Measurements from ENCODE around the gene QKI.
"Not testable (repeated sequence)": the region's sequence is repeated elsewhere in the genome, so short reads cannot be mapped to it uniquely, and the experiment has no call there.

QKI gene

GRCh38 chr6:163376187-163376586 is 38.3 kb upstream of the QKI start:
- Histone ChIP-seq H3K9me3 (ENCODE audit: severe bottlenecking) (no peaks in the 10 kb centered on the region), H3K27me3 (ENCODE audit: insufficient read depth, poor library complexity, severe bottlenecking) (no peaks in the 10 kb centered on the region), H3K36me3 (ENCODE audit: low read depth) (no peaks in the 10 kb centered on the region), H3K4me3 (ENCODE audit: severe bottlenecking) (no peak overlapping the region), H3K27ac (ENCODE audit: poor library complexity, severe bottlenecking) (no peak overlapping the region), H3K4me1 (ENCODE audit: insufficient read depth, poor library complexity, severe bottlenecking) (no peaks in the 10 kb centered on the region)
- DNase-seq (ENCODE audit: low spot score) (no peak), ATAC-seq (ENCODE audit: low read depth) (no peak)
- no peak for TF ChIP-seq CTCF (IDR thresholded peaks at IDR 0.05; ENCODE audit: poor library complexity, severe bottlenecking)

- Histone ChIP-seq H3K9me3 (ENCODE audit: severe bottlenecking) (no peaks in the 10 kb centered on the region), H3K4me1 (ENCODE audit: insufficient read depth, poor library complexity, severe bottlenecking) (no peaks in the 10 kb centered on the region), H3K36me3 (ENCODE audit: low read depth) (no peaks in the 10 kb centered on the region), H3K27me3 (ENCODE audit: insufficient read depth, poor library complexity, severe bottlenecking) (no peaks in the 10 kb centered on the region), H3K27ac (ENCODE audit: poor library complexity, severe bottlenecking) (no peak overlapping the region), H3K4me3 (ENCODE audit: severe bottlenecking) (no peak overlapping the region)
- no peak for DNase-seq (ENCODE audit: low spot score)
- TF ChIP-seq CTCF (IDR thresholded peaks at IDR 0.05; ENCODE audit: poor library complexity, severe bottlenecking) = no peak
- ATAC-seq (ENCODE audit: low read depth) = no peak
Measured at GRCh38 chr6:163377561-163377960, 37.0 kb upstream of the QKI start.

- Histone ChIP-seq H3K27me3 (ENCODE audit: insufficient read depth, poor library complexity, severe bottlenecking) (no peaks in the 10 kb centered on the region), H3K36me3 (ENCODE audit: low read depth) (no peaks in the 10 kb centered on the region), H3K4me3 (ENCODE audit: severe bottlenecking) (no peak overlapping the region), H3K27ac (ENCODE audit: poor library complexity, severe bottlenecking) (no peak overlapping the region), H3K9me3 (ENCODE audit: severe bottlenecking) (no peaks in the 10 kb centered on the region), H3K4me1 (ENCODE audit: insufficient read depth, poor library complexity, severe bottlenecking) (peaks cover 8% of the 10 kb centered on the region)
- DNase-seq (ENCODE audit: low spot score) = no peak
- no peak for ATAC-seq (ENCODE audit: low read depth)
- TF ChIP-seq CTCF (IDR thresholded peaks at IDR 0.05; ENCODE audit: poor library complexity, severe bottlenecking) = no peak
Measured at GRCh38 chr6:163380216-163380615, 34.3 kb upstream of the QKI start.

- no peak for ATAC-seq (ENCODE audit: low read depth)
Measured at GRCh38 chr6:163381118-163381756, 33.3 kb upstream of the QKI start.

GRCh38 chr6:163383396-163383795 is 31.1 kb upstream of the QKI start:
- H3K9me3 ChIP-seq (ENCODE audit: severe bottlenecking); H3K36me3 ChIP-seq (ENCODE audit: low read depth); H3K4me3 ChIP-seq (ENCODE audit: severe bottlenecking); ATAC-seq (ENCODE audit: low read depth); DNase-seq (ENCODE audit: low spot score); H3K27ac ChIP-seq (ENCODE audit: poor library complexity, severe bottlenecking); H3K27me3 ChIP-seq (ENCODE audit: insufficient read depth, poor library complexity, severe bottlenecking): not testable (repeated sequence)
- H3K4me1 ChIP-seq (ENCODE audit: insufficient read depth, poor library complexity, severe bottlenecking) = peaks cover 21% of the 10 kb centered on the region

More at GRCh38 chr6:163381118-163381756, 33.3 kb upstream of the QKI start:
- Histone ChIP-seq H3K27me3 (ENCODE audit: insufficient read depth, poor library complexity, severe bottlenecking) (no peaks in the 10 kb centered on the region), H3K4me3 (ENCODE audit: severe bottlenecking) (no peak overlapping the region), H3K4me1 (ENCODE audit: insufficient read depth, poor library complexity, severe bottlenecking) (peaks cover 8% of the 10 kb centered on the region), H3K27ac (ENCODE audit: poor library complexity, severe bottlenecking) (no peak overlapping the region), H3K36me3 (ENCODE audit: low read depth) (no peaks in the 10 kb centered on the region), H3K9me3 (ENCODE audit: severe bottlenecking) (no peaks in the 10 kb centered on the region)
- no peak for TF ChIP-seq CTCF (IDR thresholded peaks at IDR 0.05; ENCODE audit: poor library complexity, severe bottlenecking)
- DNase-seq (ENCODE audit: low spot score) = no peak

Measured in RWPE2 (cell line).